HS-27A (cell line): ENCODE results near the gene BTNL8.
"Not testable (repeated sequence)": the region's sequence is repeated elsewhere in the genome, so short reads cannot be mapped to it uniquely, and the experiment has no call there.

ENCODE experiments used
- DNase-seq: peaks from one replicate; pipeline ENCODE4 v3.0.0-alpha.2; 2012; ENCODE audit warnings: low read depth, missing footprints

BTNL8 gene

DNA sequence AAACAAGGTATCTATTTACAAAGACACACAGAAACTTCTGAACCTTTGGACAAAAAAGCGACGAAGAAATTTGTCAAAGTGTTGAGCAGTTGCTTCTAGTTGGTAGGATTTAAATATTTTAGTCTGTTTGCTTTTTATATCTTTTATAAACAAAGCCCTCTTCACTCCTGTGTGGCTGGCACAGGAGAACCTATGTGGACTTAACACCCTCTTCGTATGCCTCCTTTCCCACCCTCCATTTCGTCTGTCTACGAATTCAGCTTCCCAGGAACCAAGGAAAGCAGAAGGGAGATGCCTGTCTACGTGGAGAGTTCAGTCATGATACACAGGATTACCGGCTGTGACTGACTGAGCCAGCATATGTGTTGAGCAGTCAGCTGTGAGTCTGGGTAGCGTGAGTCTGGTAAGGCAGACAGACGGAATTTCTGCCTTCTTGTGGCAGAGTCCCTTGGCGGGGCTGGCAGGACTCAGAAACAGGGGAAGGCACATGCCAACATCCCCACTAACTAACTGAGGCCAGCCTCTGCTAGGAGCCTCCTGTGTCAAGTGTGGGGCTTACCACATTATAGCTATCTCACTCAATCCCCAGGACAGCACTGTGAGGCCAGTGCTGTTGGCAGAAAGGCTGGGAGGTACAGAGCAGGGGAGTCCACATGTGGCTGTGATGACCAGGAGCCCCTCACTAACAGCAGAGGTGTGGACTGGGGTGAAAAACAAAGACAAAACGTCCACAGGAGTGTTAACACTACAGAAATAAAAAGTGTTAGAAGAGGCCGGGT is 24.0 kb upstream of the BTNL8 start:
- no peak for DNase-seq

- DNase-seq: no peak
Observed at GRCh38 chr5:180875860-180876426, 23.0 kb upstream of the BTNL8 start.

DNA sequence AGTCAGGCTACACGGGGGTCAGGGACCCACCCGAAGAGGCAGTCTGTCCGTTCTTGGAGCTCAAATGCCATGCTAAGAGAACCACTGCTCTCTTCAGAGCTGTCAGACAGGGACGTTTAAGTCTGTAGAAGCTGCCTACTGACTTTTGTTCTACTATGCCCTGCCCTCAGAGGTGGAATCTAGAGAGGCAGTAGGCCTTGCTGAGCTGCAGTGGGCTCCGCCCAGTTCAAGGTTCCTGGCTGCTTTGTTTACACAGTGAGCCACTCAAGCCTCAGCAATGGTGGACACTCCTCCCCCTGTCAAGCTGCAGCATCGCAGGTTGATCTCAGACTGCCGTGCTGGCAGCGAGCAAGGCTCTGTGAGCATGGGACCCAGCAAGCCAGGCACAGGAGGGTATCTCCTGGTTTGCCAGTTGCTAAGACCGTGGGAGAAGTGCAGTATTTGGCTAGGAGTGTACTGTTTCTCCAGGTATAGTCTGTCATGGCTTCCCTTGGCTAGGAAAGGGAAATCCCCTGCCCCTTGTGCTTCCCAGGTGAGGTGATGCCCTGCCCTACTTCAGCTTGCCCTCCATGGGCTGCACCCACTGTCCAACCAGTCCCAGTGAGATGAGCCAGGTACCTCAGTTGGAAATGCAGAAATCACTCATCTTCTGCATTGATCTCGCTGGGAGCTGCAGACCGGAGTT is 13.0 kb upstream of the BTNL8 start:
- DNase-seq: not testable (repeated sequence)

DNA sequence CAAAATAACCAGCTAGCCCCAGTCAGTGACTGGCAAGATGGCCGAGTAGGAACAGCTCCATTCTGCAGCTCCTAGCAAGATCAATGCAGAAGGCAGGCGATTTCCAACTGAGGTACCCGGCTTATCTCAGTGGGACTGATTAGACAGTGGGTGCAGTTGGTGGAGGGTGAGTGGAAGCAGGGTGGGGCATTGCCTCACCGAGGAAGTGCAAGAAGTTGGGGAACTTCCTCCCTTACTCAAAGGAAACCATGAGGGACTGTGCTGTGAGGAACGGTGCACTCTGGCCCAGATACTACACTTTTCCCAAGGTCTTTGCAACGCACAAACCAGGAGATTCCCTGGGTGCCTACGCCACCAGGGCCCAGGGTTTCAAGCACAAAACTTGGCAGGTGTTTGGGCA is 9.6 kb upstream of the BTNL8 start:
- DNase-seq: no peak

DNA sequence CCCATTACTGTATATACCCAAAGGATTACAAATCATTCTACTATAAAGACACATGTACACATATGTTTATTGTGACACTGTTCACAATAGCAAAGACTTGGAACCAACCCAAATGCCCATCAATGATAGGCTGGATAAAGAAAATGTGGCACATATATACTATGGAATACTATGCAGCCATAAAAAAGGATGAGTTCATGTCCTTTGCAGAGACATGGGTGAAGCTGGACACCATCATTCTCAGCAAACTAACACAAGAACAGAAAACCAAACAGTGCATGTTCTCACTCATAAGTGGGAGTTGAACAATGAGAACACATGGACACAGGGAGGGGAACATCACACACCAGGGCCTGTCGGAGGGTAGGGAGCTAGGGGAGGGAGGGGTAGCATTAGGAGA is 3.6 kb upstream of the BTNL8 start:
- DNase-seq: not testable (repeated sequence)

DNA sequence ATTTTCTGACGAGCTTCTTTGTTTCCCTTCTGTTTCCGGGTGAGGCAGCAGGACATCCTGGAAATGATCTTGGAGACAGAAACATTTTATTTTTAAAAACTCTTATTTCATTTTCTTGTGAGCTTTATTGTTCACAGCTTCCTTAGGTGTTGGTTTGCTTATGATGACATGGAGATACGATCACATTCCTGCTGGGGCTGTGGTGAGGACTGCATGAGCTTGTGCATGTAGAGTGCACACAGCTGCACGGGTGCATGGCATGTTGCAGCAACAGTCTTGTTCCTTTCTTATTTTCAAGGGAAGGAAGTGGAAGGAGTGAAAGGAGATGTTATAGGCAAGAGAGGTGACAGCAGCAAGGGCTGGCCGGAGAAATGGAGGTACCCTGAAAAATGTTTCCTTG is 1.2 kb downstream of the BTNL8 start:
- no peak for DNase-seq

GRCh38 chr5:180901319-180902009 is 2.5 kb downstream of the BTNL8 start:
- no peak for DNase-seq

DNA sequence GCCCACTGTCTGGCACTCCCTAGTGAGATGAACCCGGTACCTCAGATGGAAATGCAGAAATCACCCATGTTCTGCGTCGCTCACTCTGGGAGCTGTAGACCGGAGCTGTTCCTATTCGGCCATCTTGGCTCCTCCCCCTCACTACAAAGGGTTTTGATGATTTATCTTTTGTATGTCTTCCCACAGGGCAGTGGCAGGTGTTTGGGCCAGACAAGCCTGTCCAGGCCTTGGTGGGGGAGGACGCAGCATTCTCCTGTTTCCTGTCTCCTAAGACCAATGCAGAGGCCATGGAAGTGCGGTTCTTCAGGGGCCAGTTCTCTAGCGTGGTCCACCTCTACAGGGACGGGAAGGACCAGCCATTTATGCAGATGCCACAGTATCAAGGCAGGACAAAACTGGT is 9.4 kb downstream of the BTNL8 start:
- no peak for DNase-seq

DNA sequence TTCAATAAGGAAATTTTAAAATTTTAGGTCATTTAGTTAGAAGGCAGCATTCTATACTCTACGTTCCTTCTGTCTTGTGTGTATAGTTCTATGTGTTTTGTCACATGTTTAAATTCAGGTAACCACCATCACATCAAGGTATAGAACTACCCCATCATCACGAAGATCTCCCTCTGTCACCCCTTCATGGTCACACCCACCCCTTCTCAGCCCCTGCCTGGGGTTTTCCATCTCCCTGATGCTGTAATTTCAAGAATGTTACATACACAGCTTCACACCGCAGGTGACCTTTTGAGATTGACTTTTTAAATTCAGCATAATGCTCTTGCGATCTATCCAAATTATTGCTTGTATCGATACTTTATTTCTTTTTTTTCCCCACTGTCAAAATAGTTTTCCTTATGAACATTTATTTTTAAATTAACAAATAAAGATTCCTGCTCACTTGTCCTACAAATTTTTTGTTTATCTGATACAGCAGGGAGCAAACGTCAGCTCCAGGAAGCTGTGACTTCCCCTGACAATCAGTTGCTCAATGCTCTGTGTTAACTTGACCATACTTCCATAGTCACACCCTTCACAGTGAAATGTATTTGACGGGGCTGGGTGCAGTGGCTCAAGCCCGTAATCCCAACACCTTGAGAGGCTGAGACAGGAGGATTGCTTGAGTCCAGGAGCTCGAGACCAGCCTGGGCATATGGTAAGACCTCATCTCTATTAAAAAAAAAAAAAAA is 10.2 kb downstream of the BTNL8 start:
- DNase-seq: no peak

- DNase-seq: no peak
Observed at GRCh38 chr5:180909782-180910181, 10.8 kb downstream of the BTNL8 start.

DNA sequence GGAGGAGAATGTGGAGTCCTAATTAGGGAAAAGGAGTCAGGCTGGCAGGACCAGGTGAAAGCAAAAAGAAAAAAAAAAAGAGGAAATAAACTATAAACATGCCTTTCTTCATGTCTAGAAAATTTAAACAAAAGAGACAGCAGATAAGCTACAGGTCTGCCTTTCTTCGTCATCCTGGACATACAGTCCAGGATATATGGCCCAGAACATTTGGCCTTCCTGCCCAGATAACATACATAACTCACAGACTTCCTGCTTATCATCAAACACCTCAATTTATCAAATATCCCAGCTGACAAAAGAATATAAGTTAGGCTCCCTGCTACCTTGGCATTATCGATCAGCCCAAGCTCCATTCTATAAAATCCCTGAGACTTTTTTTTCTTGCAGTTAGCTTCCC is 11.2 kb downstream of the BTNL8 start:
- no peak for DNase-seq

- no peak for DNase-seq
Observed at GRCh38 chr5:180910735-180911134, 11.8 kb downstream of the BTNL8 start.

DNA sequence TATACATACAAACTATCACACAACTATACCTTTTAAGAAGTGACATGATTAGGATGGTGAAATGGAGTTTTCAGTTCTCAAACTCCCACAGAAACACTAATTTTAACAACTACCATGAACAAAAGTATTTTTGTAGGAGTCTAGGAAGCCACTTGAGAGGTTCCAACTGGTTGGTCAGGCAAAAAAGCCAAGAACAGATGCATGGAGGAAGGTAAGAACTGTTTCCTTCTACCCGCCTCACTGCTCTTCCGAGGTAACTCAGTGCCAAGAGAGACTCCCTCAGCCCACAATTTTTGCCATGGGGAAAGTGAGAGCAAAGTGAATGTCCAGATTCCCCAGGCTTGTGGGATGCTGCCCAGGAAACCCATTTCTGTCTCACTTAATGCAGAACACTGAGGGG is 15.7 kb downstream of the BTNL8 start:
- no peak for DNase-seq

DNA sequence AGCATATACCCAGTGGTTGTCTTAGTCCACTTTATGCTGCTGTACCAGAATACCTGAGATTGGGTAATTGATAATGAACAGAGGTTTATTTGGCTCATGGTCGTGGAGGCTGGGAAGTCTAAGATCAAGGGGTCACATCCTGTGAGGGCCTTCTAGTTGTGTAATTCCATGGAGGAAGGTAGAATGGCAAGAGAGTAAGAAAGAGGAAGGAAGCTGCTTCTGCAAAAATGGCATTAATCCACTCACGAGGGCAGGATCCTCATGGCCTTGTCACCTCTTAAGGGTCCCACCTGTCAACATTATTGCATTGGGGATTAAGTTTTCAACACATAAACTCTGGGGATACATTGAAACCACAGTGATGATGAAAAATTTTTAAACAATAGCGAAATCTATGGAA is 17.0 kb downstream of the BTNL8 start:
- no peak for DNase-seq

- no peak for DNase-seq
Observed at GRCh38 chr5:180918380-180918779, 19.4 kb downstream of the BTNL8 start.

- no peak for DNase-seq
Observed at GRCh38 chr5:180920710-180921109, 21.8 kb downstream of the BTNL8 start.

DNA sequence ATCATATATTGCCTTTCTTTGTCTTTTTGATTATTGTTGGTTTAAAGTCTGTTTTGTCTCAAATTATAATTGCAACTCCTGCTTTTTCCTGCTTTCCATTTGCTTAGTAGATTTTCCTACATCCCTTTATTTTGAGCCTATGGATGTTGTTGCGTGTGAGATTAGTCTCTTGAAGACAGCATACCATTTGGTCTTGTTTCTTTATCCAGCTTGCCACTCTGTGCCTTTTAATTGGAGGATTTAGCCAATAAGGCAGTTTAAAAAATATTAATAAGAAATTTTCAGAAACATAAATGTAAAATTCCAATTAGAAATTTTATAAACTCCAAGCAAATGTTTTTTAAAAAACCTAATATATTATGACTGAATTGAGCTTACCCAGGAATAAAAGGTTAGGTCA is 24.0 kb downstream of the BTNL8 start:
- DNase-seq: no peak

DNA sequence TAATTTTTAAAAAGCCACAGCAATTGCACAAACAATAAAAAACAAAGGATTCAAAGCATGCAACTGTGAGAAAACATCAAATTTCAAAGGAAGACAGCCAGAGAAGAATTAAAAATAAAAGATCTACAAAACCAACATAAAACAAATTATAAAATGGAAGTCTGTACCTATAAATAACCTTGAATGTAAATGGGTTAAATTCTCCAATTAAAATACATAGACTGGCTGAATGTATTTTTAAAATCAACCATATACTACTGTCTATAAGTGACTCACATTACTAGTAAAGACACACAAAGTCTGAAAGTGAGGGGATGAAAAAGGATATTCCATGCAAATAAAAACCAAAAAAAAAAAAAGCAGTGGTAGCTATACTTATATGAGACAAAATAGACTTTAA is 33.7 kb downstream of the BTNL8 start:
- DNase-seq: no peak

- DNase-seq: no peak
Observed at GRCh38 chr5:180935203-180935602, 36.2 kb downstream of the BTNL8 start.

- DNase-seq: no peak
Observed at GRCh38 chr5:180938294-180938693, 39.3 kb downstream of the BTNL8 start.

- no peak for DNase-seq
Observed at GRCh38 chr5:180950291-180950949, 51.5 kb downstream of the BTNL8 start.

GRCh38 chr5:180959661-180960060 is 60.7 kb downstream of the BTNL8 start:
- DNase-seq: no peak
